ENCODE results near the gene CNNM4.

Gene CNNM4

DNA sequence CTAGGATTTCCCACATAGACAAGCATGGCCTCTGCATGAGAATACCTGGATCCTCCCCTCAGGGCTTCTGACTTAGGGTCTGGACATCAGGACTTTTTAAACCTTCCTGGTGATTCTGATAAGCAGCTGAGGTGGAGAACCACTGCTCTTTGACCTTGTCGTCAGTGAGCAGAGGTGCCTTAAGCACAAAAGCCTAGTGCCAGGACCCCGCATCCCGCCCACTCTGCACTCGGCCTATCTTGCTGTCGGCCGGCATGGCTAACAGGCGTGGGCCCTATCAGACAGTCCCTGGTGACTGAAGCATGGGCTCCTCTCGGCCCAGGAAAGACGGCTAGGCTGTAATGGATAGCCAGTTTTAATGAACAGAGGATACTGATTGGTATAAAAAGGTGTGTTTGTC lies 76.9 kb downstream of the CNNM4 start:
- no peak for DNase-seq

DNA sequence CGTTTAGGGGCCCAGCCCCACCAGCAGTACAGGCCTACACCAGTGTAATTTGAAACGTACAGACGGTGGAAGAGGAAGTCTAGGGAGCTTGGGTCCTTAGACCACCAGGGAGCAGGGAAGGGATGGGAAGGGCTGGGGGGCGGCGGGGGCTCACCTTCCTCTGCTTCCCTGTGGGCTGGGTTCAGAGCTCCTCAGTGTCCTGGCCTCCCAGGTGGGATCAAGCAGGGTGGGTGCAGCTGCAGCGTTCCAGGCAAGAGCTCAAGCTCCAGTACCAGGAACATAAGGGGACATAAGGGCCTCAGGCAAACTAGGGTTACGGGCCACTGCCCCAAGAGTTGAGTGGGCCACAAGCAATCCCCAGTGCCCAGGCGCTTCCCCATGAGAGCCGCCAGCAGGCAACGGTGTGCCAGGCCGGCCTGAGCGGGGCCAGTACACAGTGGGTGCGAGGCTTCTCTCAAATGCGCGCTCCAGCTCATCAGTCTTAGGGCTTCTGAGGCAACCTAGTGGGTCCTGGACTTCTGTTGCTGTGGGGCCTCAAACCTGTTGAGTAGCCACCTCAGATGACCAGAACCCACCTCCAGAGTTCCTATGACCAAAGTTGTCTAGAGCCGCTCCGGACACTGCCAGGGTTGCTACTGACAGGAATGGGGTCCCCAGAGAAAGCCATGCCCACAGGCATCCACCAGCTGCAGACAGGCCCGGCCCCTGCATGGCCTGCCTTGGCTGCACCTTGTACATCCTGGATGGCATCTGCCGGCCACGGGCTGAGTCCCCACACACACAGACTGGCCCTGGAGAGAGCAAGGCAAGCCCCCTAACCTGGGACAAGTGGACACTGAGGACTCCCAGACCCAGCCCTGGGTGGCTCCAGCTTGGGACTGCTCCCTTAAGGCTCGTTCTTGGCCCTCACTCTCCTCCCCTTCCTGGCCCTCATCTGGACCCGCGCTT lies 77.9 kb downstream of the CNNM4 start:
- DNase-seq: no peak

DNA sequence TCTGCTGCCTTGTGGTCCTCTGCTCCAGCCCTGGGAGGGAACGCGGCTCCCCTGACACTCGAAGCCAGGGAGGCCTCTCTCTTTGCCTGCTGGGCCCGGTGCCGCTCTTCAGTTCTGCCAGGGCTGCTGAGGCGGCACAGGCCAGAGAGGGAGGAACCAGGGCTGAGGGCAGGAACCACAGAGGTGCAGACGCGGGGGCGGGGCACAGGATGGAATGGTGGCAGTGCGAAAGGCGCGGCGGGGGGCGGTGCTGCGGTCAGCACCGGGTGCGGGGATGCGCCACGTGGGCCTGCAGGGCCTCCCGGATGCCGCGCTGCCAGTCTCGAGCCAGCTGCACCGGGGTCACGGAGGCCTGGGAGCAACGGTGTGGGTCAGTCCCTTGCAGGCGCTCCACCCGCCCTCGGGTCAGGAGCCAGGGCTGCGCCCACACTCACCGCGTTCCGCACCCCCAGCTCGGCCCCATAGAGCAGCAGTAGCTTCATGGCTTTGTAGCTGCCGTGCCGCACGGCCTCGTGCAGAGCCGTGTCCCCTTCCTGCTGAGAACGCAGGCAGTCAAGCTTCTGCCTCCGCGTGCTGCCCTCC lies 78.7 kb downstream of the CNNM4 start:
- no peak for DNase-seq

DNA sequence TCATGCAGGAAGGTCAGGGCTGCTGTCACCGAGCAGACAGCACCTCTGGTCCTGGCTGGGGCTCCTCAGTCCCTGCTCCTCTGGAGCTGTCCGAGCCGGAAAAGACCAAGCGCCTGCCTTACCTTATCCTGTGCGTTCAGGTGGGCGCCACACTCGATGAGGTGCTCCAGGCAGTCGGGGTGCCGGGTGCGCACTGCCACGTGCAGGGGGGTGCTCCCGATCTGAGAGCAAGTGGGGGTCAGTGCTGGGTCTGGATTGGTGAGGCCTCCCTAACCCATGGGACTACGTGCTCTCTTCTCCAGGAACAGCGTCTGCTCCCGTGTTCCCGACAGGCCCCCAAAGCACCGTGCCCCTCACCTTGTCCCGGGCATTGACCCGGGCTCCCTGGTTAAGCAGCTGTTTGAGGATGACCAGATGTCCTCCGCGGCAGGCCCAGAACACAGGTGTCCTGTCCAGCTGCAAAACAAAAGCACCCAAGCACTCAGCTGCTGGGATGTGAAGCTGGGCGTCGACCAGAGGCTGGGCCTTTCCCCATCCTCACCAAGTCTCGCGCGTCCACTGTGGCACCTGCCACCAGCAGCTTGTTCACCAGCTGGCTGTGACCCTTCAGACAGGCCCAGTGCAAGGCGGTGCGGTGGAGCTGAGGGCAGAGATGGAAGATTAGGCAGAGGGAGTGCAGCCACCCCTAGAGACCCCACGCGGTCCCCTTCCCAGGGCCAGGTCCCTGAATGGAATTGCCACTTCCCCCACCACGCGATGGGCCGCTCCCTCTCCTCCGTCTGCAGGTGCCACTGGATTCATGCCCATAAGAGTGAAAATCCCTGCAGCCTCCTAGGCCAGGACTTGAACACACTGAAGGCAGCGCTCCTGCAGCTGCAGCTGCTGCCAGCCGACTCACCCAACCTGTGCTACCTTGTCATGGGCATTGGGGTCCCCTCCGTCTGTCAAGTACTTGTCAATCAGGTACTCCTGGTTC lies 79.5 kb downstream of the CNNM4 start:
- no peak for DNase-seq

DNA sequence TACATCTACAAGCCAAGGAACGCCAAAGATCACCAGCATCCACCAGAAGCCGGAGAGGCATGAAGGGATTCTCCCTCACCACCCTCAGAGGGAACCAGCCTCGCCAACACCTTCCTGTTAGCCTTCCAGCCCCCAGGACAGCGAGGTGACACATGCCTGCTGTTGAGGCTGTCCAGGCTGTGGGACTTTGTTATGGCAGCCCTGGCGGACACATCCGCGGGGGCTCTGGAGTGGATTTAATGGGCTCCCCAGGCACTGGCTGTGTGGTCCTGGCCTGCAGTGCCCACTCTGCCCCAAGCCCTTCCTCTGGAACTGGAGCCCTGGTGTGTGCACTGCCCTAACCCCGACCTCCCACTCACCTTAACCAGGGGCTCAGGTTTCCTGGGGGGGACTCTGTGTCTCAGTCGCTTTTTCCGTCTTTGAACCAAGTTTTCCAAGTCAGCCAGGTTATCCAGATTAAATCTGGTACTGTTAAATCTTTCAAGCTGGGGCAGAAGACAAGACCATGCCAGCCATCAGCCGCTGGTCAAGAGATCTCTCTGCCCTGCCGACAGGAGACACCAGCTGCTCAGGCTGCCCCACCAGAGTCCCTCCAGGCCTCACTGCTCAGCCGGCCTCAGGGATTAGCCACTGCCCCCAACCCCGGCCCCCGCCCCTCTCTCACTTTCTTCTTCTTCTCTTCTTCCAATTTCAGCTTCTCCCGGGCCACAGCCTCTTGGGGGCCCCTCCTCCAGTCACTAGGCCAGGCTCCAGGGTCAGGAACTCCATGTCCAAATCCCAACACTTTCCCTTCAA lies 81.2 kb downstream of the CNNM4 start:
- no peak for DNase-seq

DNA sequence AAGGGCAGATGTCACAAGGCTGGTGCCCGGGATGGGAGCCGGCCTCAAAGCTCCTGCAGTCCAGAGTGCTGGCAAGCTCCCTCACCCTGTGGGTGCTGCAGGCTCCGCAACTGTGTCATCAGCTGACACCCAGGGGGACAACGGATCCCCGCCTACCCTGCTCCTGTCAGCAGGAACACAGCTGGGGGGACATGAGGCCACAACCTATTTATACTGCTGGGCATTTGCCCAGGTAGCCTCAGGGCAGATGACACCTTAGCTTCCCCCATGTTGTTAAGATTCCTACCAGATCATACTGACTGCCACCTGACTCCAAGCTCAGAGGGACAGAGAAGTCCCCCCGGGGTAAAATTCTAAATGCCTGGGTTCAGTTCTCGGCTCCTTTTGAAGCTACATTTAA lies 81.9 kb downstream of the CNNM4 start:
- DNase-seq: no peak

DNA sequence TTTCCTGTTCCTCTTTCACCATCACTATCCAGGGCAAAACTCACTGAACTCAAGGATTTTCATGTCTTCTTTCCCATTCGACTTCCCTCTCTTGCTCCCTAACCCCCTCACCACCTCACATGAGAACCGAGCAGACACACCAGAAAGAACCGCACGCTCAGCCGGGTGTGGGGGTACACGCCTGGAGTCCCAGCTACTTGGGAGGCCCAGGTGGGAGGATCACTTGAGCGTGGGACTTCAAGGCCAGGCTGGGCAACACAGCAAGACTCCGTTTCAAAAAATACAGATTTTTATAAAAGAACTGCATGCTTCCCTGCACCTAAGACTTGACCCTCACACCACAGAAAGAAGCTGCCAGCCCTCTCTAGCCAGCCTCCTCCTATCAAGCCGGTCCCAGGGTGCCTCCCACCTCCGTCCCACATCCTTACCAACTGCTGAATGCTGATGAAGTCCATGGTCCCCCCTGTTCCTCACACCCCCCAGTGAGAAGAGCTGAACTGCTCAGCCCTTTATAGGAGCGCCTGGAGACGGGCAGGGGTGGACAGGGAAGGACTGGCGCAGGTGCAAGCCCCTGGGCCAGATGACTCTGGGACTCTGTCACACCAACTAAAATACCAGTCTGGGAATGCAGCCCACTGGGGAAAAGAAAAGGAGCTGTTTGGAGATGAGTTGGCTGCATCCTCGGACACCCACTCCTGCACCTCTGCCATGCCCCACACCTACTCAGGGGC lies 83.0 kb downstream of the CNNM4 start, which contains the start of gene ANKRD23:
Gene ANKRD23 (minus strand): TSS at position 484 of the 731 bp plus-strand sequence. CDS start 29 bp downstream, at position 455.
- DNase-seq: no peak

DNA sequence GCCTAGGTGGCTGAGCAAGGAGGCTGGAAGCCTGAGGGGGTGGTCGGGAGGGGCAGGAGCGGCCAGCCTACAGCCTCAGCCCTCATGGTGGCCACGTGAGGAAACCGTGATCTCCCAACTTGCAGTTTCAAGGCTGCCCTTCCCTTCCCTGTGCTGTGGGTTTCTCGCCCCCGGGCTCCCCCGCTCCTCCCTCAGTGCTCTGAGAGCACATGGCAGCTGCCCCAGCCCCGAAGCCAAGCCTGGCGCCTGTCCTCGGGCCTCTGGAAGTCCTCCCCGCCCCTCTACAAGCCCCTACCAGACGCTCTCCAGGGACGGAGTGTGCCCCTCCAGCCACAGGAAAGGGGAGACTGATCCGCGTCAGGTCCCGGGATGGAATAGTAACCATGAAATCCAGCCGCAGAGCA lies 83.7 kb downstream of the CNNM4 start:
- no peak for DNase-seq

DNA sequence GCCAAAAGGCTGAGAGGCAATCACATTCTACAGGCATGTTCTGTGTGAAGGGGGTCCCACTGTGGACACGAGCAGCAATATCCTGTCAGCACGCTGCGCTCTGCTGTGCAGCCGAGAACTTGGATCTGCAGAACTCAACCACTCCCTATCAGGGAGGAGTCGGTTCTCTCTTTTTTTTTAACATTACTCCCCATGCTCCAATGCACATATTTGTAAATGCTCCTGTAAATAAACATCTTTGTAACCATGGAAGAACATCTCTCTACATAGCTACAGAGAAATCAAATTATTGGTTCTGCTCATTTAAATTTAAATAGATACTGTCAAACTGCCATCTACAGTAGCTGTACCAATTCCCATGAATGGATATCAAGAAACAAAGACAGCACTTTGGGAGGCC lies 86.1 kb downstream of the CNNM4 start:
- DNase-seq: no peak

DNA sequence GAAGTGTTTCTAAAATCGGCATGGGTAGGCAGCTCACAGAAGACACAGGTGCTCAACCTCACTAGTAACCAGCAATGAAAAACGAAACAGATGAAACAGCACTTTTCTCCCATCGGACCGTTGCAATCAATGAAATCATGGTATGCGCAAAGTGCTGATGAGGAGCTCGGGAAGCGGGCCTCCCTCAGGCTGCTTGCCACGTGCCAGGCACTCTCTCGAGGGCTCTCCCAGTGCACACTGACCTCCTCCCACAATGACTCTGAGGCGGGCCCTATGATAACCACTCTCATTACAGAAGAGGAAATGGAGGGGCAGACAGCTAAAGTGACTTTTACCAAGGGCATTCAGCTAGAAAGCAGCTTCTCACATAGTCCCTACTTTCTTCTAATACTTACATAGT lies 86.9 kb downstream of the CNNM4 start:
- DNase-seq: no peak

DNA sequence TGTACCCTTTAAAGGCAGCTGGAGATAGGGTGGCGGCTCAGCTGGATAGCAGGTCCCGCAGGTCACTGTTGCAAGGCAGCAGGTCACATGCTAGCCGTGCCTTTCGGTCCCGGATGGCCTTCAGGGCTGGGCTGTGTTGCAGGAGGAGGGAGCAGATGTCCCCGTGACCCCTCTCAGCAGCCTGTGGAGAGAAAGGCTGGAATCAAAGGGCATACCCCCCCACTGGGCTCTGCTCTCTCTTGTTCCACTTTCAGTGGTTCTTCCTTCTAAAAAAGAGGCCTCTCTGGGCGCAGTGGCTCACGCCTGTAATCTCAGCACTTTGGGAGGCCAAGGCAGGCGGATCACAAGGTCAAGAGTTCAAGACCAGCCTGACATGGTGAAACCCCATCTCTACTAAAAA lies 87.6 kb downstream of the CNNM4 start:
- DNase-seq: no peak

DNA sequence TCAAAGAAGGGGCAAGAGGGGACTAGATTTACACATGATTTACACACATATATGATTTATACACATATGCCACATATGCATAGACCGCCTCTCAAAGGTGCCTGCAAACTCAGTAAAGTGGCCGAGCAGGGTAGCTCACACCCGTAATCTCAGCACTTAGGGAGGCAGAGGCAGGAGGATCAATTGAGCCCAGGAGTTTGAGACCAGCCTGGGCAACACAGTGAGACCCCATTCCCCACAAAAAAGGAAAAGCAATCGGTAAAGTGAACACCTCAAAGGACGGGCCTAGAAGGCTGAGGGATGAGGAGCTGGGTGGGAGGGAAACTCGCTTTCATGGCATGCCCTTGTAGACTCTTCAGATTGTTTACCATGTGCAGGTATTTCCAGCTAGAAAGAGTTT lies 92.0 kb downstream of the CNNM4 start:
- no peak for DNase-seq

DNA sequence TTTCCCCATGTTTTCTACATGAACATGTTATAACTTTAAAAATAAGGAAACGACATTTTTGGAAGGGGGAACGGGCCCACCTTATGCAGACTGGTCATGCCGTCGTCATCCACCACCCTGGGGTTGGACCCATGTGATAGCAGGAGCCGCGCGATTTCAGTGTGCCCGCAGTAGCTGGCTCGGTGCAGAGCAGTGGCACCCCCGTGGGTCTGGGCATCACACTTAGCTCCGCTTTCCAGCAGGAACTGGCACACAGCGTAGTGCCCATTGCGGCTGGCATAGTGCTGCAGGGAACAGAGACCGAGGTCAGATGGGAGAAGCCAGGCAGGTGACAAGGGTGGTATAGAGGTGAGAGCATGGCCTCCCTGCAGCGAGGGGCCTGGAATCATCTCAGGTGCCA lies 92.6 kb downstream of the CNNM4 start:
- DNase-seq: no peak

DNA sequence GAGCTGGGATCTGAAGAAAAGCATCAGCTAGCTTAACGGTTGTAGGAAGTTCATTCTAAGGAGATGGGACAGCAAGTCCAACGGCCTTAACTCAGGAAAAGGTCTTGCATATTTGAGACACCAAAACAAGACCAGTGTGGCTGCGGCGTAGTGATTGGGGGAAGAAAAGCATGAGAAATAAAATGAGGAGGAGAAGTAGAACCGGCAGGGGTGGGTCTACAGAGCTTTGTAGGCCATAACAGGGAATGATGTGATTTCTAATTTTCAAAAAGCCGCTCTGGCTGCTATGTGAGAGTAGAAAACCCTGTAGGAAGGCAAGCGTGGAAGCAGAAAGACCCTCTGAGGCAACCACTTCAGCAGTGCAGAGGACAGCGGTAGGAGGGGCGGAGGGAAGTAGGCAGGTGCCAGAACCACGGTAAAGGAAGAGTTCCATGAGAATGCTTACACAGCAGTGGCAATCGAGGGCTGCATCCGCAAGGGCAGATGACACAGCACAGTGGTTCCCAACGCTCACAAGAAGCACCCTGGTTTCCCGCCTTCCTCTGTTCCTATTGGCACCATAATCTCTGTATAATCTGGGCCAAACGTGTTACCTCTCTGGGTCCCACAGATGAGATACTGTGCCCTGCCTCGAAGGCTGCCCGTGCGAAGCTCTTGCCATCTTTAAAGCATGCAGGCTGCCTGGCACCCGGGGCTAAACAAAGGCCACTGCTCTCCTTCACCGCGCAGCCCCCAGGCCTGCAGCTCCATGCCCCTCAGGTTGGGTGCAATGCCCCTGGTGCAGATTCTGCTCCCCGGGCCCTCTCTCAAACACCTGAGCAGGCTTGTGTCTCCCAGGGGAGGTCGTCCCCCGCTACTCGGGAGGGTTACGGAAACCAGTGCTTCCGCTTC lies 96.3 kb downstream of the CNNM4 start:
- DNase-seq: no peak

DNA sequence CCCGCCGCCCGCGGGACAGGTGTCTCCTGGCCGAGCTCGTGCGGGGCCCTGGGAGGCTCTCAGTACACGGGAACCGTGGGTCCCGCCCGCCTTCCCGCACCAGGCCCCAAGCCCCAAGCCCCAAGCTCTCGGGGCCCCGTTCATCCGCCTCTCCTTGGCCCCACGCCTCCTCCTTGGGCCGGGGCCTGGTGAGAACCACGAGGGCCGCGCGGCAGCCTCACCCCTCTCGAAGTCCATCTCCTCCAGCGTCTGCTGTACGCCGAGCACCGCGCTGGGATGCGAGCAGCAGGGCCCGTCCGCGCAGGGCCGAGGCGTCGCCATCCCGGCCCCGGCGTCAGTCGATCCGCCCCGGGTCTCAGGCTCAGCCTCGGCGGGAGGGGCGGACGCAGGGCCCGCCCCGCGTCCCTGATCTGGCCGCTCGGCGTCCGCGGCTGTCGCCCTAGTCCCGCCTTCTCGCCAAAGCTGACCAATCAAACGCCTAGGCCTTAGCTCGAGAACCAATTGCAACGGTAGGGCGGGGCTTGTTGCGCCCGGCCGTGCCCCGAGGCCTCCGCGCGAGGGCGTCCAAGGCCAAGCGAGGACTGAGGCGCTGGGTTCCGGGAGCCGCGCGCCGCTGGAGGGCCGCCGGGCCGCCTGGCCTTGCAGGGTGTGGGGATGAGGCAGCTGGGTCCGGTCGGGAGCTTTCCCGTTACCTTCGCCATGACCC lies 97.1 kb downstream of the CNNM4 start, which contains the start of gene ANKRD39:
Gene ANKRD39 (minus strand): TSS at position 350 of the 706 bp plus-strand sequence. CDS start 29 bp downstream, at position 321.
- peak; percentile 92 for DNase-seq

DNA sequence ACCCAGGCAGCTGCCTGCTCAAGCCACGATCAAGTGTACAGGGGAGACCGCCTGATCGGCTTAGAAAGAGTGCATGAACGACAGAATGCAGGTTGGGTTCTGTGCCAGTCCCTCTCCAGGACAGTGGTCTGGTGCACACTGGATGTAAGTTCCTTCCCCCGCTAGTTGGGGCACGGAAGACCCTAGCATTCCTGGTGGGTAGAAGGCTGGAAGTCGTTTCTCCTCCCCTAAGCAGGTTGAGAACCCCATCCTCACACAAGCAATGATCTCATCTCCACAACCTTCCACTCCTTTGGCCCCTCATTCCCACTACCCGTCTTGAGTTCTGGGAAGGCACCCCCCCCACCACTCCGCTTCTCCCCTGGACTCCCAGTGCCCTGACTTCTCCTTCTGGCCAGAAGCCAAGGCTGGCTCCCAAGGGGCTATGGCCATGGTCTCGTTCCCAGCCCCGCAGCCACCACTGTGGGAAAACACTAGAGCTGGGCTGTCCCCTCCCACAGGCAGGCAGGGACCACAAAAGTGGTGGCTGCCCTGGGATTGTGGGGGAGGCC lies 98.5 kb downstream of the CNNM4 start:
- no peak for DNase-seq

DNA sequence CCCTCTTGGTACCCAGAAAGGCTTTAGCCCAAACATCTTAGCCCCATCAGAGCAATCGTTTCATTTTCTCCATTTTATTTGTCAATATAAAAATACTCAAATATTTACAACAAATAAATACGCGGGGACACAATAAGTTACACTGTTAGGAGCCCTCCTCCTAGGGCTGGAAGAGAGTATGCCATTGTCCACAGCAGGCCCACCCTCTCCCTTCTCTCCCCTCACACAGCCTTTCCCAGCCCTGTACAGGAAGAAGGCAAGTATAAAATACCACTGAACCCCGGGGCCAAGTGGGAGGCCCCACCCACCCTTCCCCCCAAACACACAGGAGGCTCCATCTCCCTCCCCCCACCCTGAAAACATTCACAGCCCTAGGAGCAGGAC lies 99.0 kb downstream of the CNNM4 start:
- DNase-seq: no peak

DNA sequence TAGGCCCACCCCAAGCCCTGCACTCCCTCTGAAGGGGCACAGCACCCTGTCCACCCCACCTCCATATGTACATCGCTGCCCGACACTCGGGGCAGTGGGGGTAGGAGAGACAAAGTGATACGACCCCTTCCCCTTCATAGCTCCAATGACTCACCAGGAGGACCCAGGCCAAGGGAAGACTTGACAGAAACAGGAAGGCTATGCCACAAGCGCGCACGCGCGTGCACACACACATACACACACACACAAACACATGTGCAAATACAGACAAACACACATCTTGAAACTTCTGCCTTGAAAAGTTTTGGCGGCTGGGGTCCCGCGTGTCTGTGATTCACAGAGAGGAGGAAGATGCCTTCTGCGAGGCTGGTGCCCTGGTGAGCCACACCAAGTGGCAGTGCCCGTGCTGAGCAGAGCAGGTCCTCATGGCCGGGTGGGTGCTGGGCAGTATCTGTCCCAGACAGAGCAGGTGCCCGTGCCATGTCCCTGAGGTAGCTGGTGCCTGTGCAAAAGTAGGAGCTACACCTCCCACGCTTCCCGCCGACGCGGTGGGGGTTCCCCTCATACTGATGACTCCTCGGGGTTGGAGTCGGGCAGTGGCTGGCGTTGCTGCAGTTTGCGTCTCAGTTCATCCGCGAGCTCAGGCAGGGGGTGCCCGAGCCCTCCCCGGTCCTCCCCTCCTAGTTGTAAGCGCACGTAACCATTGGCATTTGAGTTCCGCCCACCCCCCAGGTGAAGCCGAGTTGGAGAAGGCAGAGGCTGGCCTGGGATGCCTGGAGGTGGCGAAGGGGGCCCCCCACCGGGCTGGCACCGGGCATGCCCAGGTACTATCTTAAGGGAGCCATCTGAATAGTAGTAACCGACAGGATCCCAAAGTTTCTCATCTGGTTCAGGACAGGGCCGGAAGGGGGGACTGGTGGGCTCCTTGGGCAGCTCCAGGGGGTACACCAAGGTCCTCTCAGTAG lies 99.6 kb downstream of the CNNM4 start:
- no peak for DNase-seq

Data from cortex of kidney (tissue), 1 donor.